22Rv1 (cell line): Measurements from ENCODE around the gene TDG.

Source experiments
- ZFX ChIP-seq: fragments of 450-650 bp; IDR thresholded peaks from 2 replicates; pipeline ENCODE4 v1.6.1; 2017; ENCODE audit warnings: antibody characterized with exemption, borderline replicate concordance
- TF ChIP-seq, protein P1 (sequence below): fragments of 450-650 bp; IDR thresholded peaks from 2 replicates; pipeline ENCODE4 v1.5.1; 2017; ENCODE audit warnings: mild to moderate bottlenecking

DNA sequence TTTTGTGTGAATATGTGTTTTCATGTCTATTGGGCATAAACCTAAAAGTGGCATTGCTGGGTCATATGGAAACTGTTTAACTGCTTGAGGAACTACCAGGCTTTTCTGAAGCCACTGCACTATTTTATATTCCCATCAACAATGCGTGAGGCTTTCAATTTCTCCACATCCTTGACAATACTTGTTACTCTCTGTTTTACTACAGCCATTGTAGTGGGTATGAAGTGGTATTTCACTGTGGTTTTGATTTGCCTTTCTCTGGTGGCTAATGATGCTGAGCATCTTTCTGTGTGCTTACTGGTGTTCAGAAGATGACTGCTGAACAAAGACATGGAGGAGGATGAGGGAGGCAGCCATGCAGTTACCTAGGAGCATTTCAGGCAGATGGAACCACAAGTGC is 13.2 kb upstream of the TDG start:
- TF ChIP-seq, protein P1, sequence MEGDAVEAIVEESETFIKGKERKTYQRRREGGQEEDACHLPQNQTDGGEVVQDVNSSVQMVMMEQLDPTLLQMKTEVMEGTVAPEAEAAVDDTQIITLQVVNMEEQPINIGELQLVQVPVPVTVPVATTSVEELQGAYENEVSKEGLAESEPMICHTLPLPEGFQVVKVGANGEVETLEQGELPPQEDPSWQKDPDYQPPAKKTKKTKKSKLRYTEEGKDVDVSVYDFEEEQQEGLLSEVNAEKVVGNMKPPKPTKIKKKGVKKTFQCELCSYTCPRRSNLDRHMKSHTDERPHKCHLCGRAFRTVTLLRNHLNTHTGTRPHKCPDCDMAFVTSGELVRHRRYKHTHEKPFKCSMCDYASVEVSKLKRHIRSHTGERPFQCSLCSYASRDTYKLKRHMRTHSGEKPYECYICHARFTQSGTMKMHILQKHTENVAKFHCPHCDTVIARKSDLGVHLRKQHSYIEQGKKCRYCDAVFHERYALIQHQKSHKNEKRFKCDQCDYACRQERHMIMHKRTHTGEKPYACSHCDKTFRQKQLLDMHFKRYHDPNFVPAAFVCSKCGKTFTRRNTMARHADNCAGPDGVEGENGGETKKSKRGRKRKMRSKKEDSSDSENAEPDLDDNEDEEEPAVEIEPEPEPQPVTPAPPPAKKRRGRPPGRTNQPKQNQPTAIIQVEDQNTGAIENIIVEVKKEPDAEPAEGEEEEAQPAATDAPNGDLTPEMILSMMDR: no peak
- no peak for TF ChIP-seq ZFX
